Liver (tissue), 9 donors: Measurements from ENCODE around the gene TBC1D5. TPM values are rescaled to one million over a fixed set of nuclear protein-coding genes. Genes with fewer than 3 reads are reported as not detected.
"Not testable (repeated sequence)": the region's sequence is repeated elsewhere in the genome, so short reads cannot be mapped to it uniquely, and the experiment has no call there.

ENCODE experiments used
- DNase-seq: peaks from one replicate; pipeline ENCODE4 v3.0.0-alpha.2; 2017; ENCODE audit warnings: low spot score
- H3K27ac ChIP-seq, 2 donors: one replicate each; pipeline ENCODE4 v1.7.0; 2013; ENCODE audit warnings: inconsistent platforms in 2 of 2, low read length in 2 of 2, control low read depth in 1 of 2, low read depth in 1 of 2, mild to moderate bottlenecking in 1 of 2
- H3K27me3 ChIP-seq, 4 donors: one replicate each; pipeline versions ENCODE4 v1.6.1 to v1.7.0; 2013; ENCODE audit warnings: low read length in 3 of 4, inconsistent platforms in 1 of 4, mild to moderate bottlenecking in 1 of 4, moderate library complexity in 1 of 4; ENCODE audit not compliant: control insufficient read depth in 4 of 4, insufficient read depth in 4 of 4
- H3K36me3 ChIP-seq, 4 donors: one replicate each; pipeline versions ENCODE4 v1.6.1 to v1.7.0; 2013; ENCODE audit warnings: low read length in 3 of 4, mild to moderate bottlenecking in 3 of 4, low read depth in 1 of 4, moderate library complexity in 1 of 4; ENCODE audit not compliant: control insufficient read depth in 4 of 4, insufficient read depth in 3 of 4
- H3K4me1 ChIP-seq, 4 donors: one replicate each; pipeline versions ENCODE4 v1.6.1 to v1.7.0; 2013; ENCODE audit warnings: low read length in 3 of 4, mild to moderate bottlenecking in 3 of 4, moderate library complexity in 1 of 4; ENCODE audit not compliant: control insufficient read depth in 4 of 4, insufficient read depth in 4 of 4
- H3K4me3 ChIP-seq, 3 donors: one replicate each; pipeline versions ENCODE4 v1.6.1 to v1.7.0; 2013; ENCODE audit warnings: low read length in 3 of 3, control low read depth in 1 of 3, low read depth in 1 of 3, mild to moderate bottlenecking in 1 of 3
- H3K9ac ChIP-seq, 2 donors: one replicate each; pipeline ENCODE4 v1.7.0; 2013; ENCODE audit warnings: low read length in 2 of 2, mild to moderate bottlenecking in 2 of 2, moderate library complexity in 2 of 2, control low read depth in 1 of 2, low read depth in 1 of 2
- H3K9me3 ChIP-seq, 4 donors: one replicate each; pipeline versions ENCODE4 v1.6.1 to v1.7.0; 2013; ENCODE audit warnings: low read length in 3 of 4; ENCODE audit not compliant: control insufficient read depth in 4 of 4
- EGR1 ChIP-seq, 2 donors: IDR thresholded peaks; 2 replicates each; pipeline ENCODE4 v1.6.1; 2016 to 2018; ENCODE audit warnings: antibody characterized with exemption in 2 of 2, low read depth in 2 of 2
- HNF4A ChIP-seq, 2 donors: conservative IDR thresholded peaks; 2 replicates each; pipeline ENCODE4 v1.6.1; 2016; ENCODE audit warnings: antibody characterized with exemption in 2 of 2, mild to moderate bottlenecking in 2 of 2
- JUND ChIP-seq, 2 donors: IDR thresholded peaks; 2 replicates each; pipeline ENCODE4 v1.6.1; 2016; ENCODE audit warnings: antibody characterized with exemption in 2 of 2
- NR2F2 ChIP-seq: IDR thresholded peaks from 2 replicates; pipeline ENCODE4 v1.6.1; 2016; ENCODE audit warnings: antibody characterized with exemption
- RAD21 ChIP-seq, 2 donors: IDR thresholded peaks; 2 replicates each; pipeline ENCODE4 v1.6.1; 2016; ENCODE audit warnings: antibody characterized with exemption in 2 of 2, mild to moderate bottlenecking in 2 of 2
- RXRA ChIP-seq, 2 donors: IDR thresholded peaks; 2 replicates each; pipeline ENCODE4 v1.6.1; 2017 to 2018; ENCODE audit warnings: antibody characterized with exemption in 2 of 2, mild to moderate bottlenecking in 1 of 2
- SP1 ChIP-seq: IDR thresholded peaks from 2 replicates; pipeline ENCODE4 v1.6.1; 2018; ENCODE audit warnings: antibody characterized with exemption, mild to moderate bottlenecking
- WGBS: extraction: QIAGEN DNeasy Blood & Tissue Kit; methylation state at CpG from one replicate; pipeline ENCODE4 v1.1.7; 2013; 5-methylcytosine and 5-hydroxymethylcytosine counted together
- polyA plus RNA-seq, 2 donors: library from polyadenylated mRNA; stranded (reverse) in 1 of 2; unstranded in 1 of 2; fragments of 200-250 nt in 1 of 2; fragments of >200 nt in 1 of 2; fragmentation: Nextera tagmentation in 1 of 2; extraction: Ambion mirVana in 1 of 2; gene quantifications; one replicate each; pipeline versions ENCODE4 v1.2.1 to v1.2.3, GENCODE V29; 2013 to 2015
- total RNA-seq, 2 donors: library from RNA; depleted of rRNA; stranded (reverse); fragments of >200 nt; gene quantifications; one replicate each; pipeline ENCODE4 v1.2.3, GENCODE V29; 2014
- TF ChIP-seq, protein P1 (sequence below): fragments of 150-350 bp; IDR thresholded peaks from 2 replicates; pipeline ENCODE4 v1.5.1; 2017; ENCODE audit warnings: improper control_type of control experiment, low read depth, low read length; ENCODE audit not compliant: missing input control
- TF ChIP-seq, protein P2 (sequence below): IDR thresholded peaks from 2 replicates; pipeline ENCODE4 v1.6.1; 2016; ENCODE audit warnings: antibody characterized with exemption
- donor health status: healthy.
- donor health status: healthy.
- donor health status: healthy.
- donor health status: healthy.
- donor health status: healthy.

Gene TBC1D5
- total and polyA plus RNA-seq, 4 donors = 9.1 to 45.6 (median 25.6) TPM

DNA sequence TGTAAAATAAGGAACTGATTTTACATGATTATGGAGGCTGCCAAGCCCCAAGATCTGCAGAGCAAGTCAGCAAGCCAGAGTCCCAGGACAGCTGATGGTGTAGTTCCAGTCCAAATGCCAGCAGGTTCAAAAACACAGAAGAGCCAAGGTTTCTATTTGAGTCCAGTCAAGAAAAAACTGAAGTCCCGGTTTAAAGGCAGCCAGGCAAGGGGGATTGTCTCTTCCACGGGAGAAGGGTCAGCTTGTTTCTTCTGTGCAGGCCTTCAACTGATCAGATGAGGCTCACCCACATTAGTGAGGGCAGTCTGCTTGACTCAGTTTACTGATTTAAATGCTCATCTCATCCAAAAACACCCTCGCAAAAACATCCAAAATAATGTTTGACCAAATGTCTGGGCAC is 611.5 kb downstream of the TBC1D5 start:
- Histone ChIP-seq H3K4me1 (no peaks in the 10 kb centered on the region), H3K27me3 (no peaks in the 10 kb centered on the region), H3K27ac (no peak overlapping the region), H3K4me3 (no peak overlapping the region), H3K9ac (no peak overlapping the region), H3K9me3 (no peaks in the 10 kb centered on the region), H3K36me3 (no peaks in the 10 kb centered on the region)
- peak; percentile 13 for DNase-seq
- TF ChIP-seq, protein P1, sequence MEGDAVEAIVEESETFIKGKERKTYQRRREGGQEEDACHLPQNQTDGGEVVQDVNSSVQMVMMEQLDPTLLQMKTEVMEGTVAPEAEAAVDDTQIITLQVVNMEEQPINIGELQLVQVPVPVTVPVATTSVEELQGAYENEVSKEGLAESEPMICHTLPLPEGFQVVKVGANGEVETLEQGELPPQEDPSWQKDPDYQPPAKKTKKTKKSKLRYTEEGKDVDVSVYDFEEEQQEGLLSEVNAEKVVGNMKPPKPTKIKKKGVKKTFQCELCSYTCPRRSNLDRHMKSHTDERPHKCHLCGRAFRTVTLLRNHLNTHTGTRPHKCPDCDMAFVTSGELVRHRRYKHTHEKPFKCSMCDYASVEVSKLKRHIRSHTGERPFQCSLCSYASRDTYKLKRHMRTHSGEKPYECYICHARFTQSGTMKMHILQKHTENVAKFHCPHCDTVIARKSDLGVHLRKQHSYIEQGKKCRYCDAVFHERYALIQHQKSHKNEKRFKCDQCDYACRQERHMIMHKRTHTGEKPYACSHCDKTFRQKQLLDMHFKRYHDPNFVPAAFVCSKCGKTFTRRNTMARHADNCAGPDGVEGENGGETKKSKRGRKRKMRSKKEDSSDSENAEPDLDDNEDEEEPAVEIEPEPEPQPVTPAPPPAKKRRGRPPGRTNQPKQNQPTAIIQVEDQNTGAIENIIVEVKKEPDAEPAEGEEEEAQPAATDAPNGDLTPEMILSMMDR = no peak
- TF ChIP-seq RXRA (IDR thresholded peaks at IDR 0.05) (no peak), HNF4A (conservative IDR thresholded peaks at IDR 0.05) (no peak)
- WGBS = 89% methylated on average over 3 of the region's 3 CpGs

DNA sequence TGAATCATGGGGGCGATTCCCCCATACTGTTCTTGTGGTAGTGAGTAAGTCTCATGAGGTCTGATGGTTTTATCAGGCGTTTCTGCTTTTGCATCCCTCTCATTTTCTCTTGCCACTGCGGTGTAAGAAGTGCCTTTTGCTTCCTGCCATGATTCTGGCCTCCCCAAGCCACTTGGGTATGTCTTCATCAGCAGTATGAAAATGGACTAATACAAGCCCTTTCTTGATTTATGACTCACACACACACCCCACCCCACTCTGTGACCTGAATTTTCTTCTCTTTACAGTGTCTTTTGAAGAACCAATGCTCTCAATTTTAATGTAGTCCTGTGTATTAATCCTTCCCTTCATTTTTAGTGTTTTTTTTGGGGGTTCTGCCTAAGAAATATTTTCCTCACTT is 612.9 kb downstream of the TBC1D5 start:
- no peaks in the 10 kb centered on the region for H3K27me3 ChIP-seq
- TF ChIP-seq NR2F2 = no peak
- TF ChIP-seq SP1 = no peak
- TF ChIP-seq, protein P2, sequence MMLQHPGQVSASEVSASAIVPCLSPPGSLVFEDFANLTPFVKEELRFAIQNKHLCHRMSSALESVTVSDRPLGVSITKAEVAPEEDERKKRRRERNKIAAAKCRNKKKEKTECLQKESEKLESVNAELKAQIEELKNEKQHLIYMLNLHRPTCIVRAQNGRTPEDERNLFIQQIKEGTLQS = no peak
- no peak for TF ChIP-seq JUND (IDR thresholded peaks at IDR 0.05)
- TF ChIP-seq, protein P1 = no peak
- TF ChIP-seq RAD21 (IDR thresholded peaks at IDR 0.05) = no peak
- TF ChIP-seq HNF4A (conservative IDR thresholded peaks at IDR 0.05) = no peak
- no peak for TF ChIP-seq EGR1 (IDR thresholded peaks at IDR 0.05; ENCODE audit: low read depth in 2 of 2)
- H3K9me3 ChIP-seq = no peaks in the 10 kb centered on the region

DNA sequence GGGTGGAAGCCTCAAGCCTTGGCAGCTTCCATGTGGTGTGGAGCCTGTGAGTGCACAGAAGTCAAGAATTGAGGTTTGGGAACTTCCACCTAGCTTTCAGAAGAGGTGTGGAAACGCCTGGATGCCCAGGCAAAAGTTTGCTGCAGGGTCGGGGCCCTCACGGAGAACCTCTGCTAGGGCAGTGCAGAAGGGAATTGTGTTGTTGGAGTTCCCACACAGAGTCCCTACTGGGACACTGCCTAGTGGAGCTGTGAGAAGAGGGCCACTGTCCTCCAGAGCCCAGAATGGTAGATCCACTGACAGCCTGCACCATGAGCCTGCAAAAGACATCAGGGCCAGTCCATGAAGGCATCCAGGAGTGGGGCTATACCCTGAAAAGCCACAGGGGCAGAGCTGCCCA is 613.8 kb downstream of the TBC1D5 start:
- not testable (repeated sequence) for H3K27ac ChIP-seq, H3K4me3 ChIP-seq, H3K36me3 ChIP-seq, H3K27me3 ChIP-seq, H3K9ac ChIP-seq, DNase-seq, H3K4me1 ChIP-seq, H3K9me3 ChIP-seq
- WGBS = 91% methylated on average over 3 of the region's 3 CpGs

More for the DNA sequence above, 612.9 kb downstream of the TBC1D5 start:
- no peaks in the 10 kb centered on the region for H3K36me3 ChIP-seq
- no peak for DNase-seq
- WGBS = 79% methylated on average over 3 of the region's 3 CpGs
- H3K4me3 ChIP-seq = no peak overlapping the region
- no peak overlapping the region for H3K9ac ChIP-seq
- H3K4me1 ChIP-seq = no peaks in the 10 kb centered on the region
- no peak overlapping the region for H3K27ac ChIP-seq
